Panc1 (cell line): ENCODE results near the gene NHLRC2. TPM values are rescaled to one million over a fixed set of nuclear protein-coding genes. Genes with fewer than 3 reads are reported as not detected.
A peak's percentile ranks its signal among the peaks of the same experiment; 100 is the strongest.

Experiments used
- ATAC-seq: fragments of 200-7000 bp; cut with Tn5 transposase; 2 replicates; pipeline ENCODE4 v1.9.1; 2020; ENCODE audit warnings: mild to moderate bottlenecking, moderate library complexity
- BruUV-seq: library from RNA; stranded (reverse); fragments of 400-500 nt; replicated peaks from 2 replicates; lab custom pipeline; 2021; lab: Mats Ljungman, UMichigan
- CTCF ChIA-PET: fragments of 300-600 bp; sonication (Branson Sonifier 250); formaldehyde crosslinking; loops from one replicate; lab custom pipeline; 2022; ENCODE audit warnings: antibody characterized with exemption; lab: Charles Lee
- POLR2A ChIA-PET: fragments of 300-600 bp; sonication (Branson Sonifier 250); formaldehyde crosslinking; loops from one replicate; lab custom pipeline; 2022; ENCODE audit warnings: antibody characterized with exemption; lab: Charles Lee
- DNase-seq: peaks from one replicate; pipeline ENCODE4 v3.0.0-alpha.2; 2010; ENCODE audit warnings: low read depth, low spot score
- H3K27ac ChIP-seq: 2 replicates; pipeline ENCODE4 v1.5.1; 2011; ENCODE audit warnings: mild to moderate bottlenecking, low read length, inconsistent platforms
- H3K27me3 ChIP-seq: fragments of 200-500 bp; sonication (Bioruptor generic); 2 replicates; pipeline ENCODE4 v1.6.0; 2014; ENCODE audit warnings: low read length, inconsistent platforms; ENCODE audit not compliant: control insufficient read depth, insufficient read depth
- H3K36me3 ChIP-seq: fragments of 200-500 bp; sonication (Bioruptor generic); 2 replicates; pipeline ENCODE4 v1.5.1; 2014; ENCODE audit warnings: inconsistent platforms, mild to moderate bottlenecking, low read length, moderate library complexity; ENCODE audit not compliant: control insufficient read depth, insufficient read depth
- H3K4me1 ChIP-seq: 2 replicates; pipeline ENCODE4 v1.5.1; 2011; ENCODE audit warnings: inconsistent platforms, mild to moderate bottlenecking, low read length, moderate library complexity; ENCODE audit not compliant: control insufficient read depth, insufficient read depth
- H3K4me3 ChIP-seq, 2 experiments: 2 replicates each; pipeline ENCODE4 v1.5.1; 2011 to 2012; ENCODE audit warnings: low read depth in 2 of 2, low read length in 2 of 2, mild to moderate bottlenecking in 2 of 2, inconsistent platforms in 1 of 2, moderate library complexity in 1 of 2
- H3K9me3 ChIP-seq: fragments of 200-500 bp; sonication (Bioruptor generic); 2 replicates; pipeline ENCODE4 v1.5.1; 2014; ENCODE audit warnings: low read depth, mild to moderate bottlenecking, inconsistent platforms, low read length, moderate library complexity; ENCODE audit not compliant: control insufficient read depth, insufficient read depth
- CTCF ChIP-seq: fragments of 450-650 bp; IDR thresholded peaks from 2 replicates; pipeline ENCODE4 v1.5.1; 2017; ENCODE audit warnings: mild to moderate bottlenecking
- POLR2AphosphoS5 ChIP-seq: IDR thresholded peaks from 2 replicates; pipeline ENCODE4 v1.6.1; 2012; ENCODE audit warnings: mild to moderate bottlenecking, low read depth, low read length, moderate library complexity
- SIN3A ChIP-seq: IDR thresholded peaks from 2 replicates; pipeline ENCODE4 v1.6.1; 2012; ENCODE audit warnings: low read depth, mild to moderate bottlenecking, low read length, moderate library complexity, borderline replicate concordance; ENCODE audit not compliant: insufficient read depth
- TCF7L2 ChIP-seq: IDR thresholded peaks from 2 replicates; pipeline ENCODE4 v1.6.1; 2011; ENCODE audit warnings: mild to moderate bottlenecking, low read depth, low read length, inconsistent platforms
- in situ Hi-C: cut with HindIII; loops from 2 replicates; pipeline ENCODE4 v1.10.0; 2016; ENCODE audit warnings: low sequenced_read_pairs, low pct_unique_long_range_greater_than_20kb
- intact Hi-C: fragments of 100-400 bp; cut with micrococcal nuclease; formaldehyde crosslinking; loops from one replicate; pipeline ENCODE4 v1.10.0; 2022; ENCODE audit not compliant: unreplicated experiment
- total RNA-seq: library from RNA; stranded (reverse); gene quantifications from one replicate; pipeline ENCODE4 v1.2.1, GENCODE V29; 2021; ENCODE audit not compliant: unreplicated experiment
- TF ChIP-seq, protein P1 (sequence below), 2 experiments: IDR thresholded peaks; 2 replicates each; pipeline ENCODE4 v1.6.1; 2011 to 2012; ENCODE audit warnings: low read depth in 2 of 2, control low read depth in 1 of 2, low read length in 1 of 2, mild to moderate bottlenecking in 1 of 2, moderate library complexity in 1 of 2; ENCODE audit not compliant: insufficient read depth in 1 of 2

The NHLRC2 gene
- total RNA-seq, 1 experiment from 2014 or later, result 47.3 TPM

GRCh38 chr10:113899952-113900598, 45.6 kb downstream of the NHLRC2 start:
- in situ Hi-C loops (no loop called here), intact Hi-C loops (no loop called here)
- H3K4me1 ChIP-seq, result peaks cover 13% of the 10 kb centered on the region; the same call in 1 of the 2 replicates
- H3K4me3 ChIP-seq, result no peak overlapping the region
- no peaks in the 10 kb centered on the region for H3K27me3 ChIP-seq
- H3K9me3 ChIP-seq, result no peaks in the 10 kb centered on the region
- ChIA-PET POLR2A (no interaction called here), CTCF (no interaction called here)
- ATAC-seq, result no peak
- no peak for TF ChIP-seq CTCF
- no peak for TF ChIP-seq POLR2AphosphoS5
- TF ChIP-seq, protein P1, sequence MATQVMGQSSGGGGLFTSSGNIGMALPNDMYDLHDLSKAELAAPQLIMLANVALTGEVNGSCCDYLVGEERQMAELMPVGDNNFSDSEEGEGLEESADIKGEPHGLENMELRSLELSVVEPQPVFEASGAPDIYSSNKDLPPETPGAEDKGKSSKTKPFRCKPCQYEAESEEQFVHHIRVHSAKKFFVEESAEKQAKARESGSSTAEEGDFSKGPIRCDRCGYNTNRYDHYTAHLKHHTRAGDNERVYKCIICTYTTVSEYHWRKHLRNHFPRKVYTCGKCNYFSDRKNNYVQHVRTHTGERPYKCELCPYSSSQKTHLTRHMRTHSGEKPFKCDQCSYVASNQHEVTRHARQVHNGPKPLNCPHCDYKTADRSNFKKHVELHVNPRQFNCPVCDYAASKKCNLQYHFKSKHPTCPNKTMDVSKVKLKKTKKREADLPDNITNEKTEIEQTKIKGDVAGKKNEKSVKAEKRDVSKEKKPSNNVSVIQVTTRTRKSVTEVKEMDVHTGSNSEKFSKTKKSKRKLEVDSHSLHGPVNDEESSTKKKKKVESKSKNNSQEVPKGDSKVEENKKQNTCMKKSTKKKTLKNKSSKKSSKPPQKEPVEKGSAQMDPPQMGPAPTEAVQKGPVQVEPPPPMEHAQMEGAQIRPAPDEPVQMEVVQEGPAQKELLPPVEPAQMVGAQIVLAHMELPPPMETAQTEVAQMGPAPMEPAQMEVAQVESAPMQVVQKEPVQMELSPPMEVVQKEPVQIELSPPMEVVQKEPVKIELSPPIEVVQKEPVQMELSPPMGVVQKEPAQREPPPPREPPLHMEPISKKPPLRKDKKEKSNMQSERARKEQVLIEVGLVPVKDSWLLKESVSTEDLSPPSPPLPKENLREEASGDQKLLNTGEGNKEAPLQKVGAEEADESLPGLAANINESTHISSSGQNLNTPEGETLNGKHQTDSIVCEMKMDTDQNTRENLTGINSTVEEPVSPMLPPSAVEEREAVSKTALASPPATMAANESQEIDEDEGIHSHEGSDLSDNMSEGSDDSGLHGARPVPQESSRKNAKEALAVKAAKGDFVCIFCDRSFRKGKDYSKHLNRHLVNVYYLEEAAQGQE (IDR thresholded peaks at IDR 0.05; ENCODE audit: insufficient read depth in 1 of 2, low read depth in 2 of 2, low read length in 1 of 2), result no peak
- no peak for TF ChIP-seq SIN3A
- no peak for TF ChIP-seq TCF7L2
- peak overlapping the region; percentile 37; the same call in 1 of the 2 replicates for H3K27ac ChIP-seq
- no peak for DNase-seq
- peaks cover 35% of the 10 kb centered on the region for H3K36me3 ChIP-seq
- no TSS peak for BruUV-seq

DNA sequence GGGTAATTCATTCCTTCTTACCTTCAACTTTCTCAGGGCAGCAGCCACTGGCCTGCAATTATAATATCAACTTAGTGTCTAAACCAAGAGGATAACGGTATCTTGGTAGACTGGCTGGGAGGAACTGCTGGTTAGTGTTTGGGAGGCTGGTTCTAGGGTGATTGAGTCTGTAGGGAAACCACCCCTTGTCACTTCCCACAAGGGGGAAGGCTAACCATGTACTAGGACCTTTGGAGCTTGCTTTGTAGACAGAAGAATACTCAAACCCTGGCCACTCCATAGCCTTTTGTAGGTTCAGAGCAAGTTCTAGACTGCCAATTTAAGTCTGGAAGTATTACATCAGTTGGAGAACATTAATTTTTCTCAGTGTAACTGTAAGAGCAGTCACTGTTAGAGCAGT, 51.3 kb downstream of the NHLRC2 start:
- DNase-seq (no peak), ATAC-seq (peak; percentile 76)
- peaks cover 51% of the 10 kb centered on the region for H3K36me3 ChIP-seq
- intact Hi-C loops (loop anchor here (5.0 kb wide), 1 partner anchor 197 kb away; no protein-coding TSS in a partner anchor), in situ Hi-C loops (no loop called here)
- no peaks in the 10 kb centered on the region for H3K27me3 ChIP-seq
- no TSS peak for BruUV-seq
- H3K4me1 ChIP-seq, result no peaks in the 10 kb centered on the region
- no peaks in the 10 kb centered on the region for H3K9me3 ChIP-seq
- ChIA-PET CTCF (no interaction called here), POLR2A (no interaction called here)
- TF ChIP-seq, protein P1 (IDR thresholded peaks at IDR 0.05; ENCODE audit: insufficient read depth in 1 of 2, low read depth in 2 of 2, low read length in 1 of 2), result no peak
- TF ChIP-seq CTCF, result peak; percentile 24; the same call in 1 of the 2 replicates
- no peak overlapping the region for H3K4me3 ChIP-seq
- H3K27ac ChIP-seq, result no peak overlapping the region; the same call in 1 of the 2 replicates
